ENCODE measurements around the gene SLC35G3.

GRCh38 chr17:35224436-35224835, 30.2 kb upstream of the SLC35G3 start:
- TF ChIP-seq CTCF (IDR thresholded peaks at IDR 0.05): no peak
- TF ChIP-seq FOSL2 (IDR thresholded peaks at IDR 0.05; ENCODE audit: borderline replicate concordance, low read depth): no peak
- no peak for TF ChIP-seq RAD21 (IDR thresholded peaks at IDR 0.05; ENCODE audit: low read length)
- no peak for TF ChIP-seq TAF1 (IDR thresholded peaks at IDR 0.05; ENCODE audit: borderline replicate concordance, low read depth, low read length)
- TF ChIP-seq EP300 (IDR thresholded peaks at IDR 0.05; ENCODE audit: borderline replicate concordance in 1 of 2, low read depth in 1 of 2, low read length in 1 of 2): no peak
- TF ChIP-seq MAX (IDR thresholded peaks at IDR 0.05; ENCODE audit: low read depth): no peak
- no peak for TF ChIP-seq POLR2AphosphoS5 (IDR thresholded peaks at IDR 0.05; ENCODE audit: low read depth, low read length)
- TF ChIP-seq GABPA (IDR thresholded peaks at IDR 0.05; ENCODE audit: low read depth): no peak
- TF ChIP-seq MXI1 (IDR thresholded peaks at IDR 0.05; ENCODE audit: low read depth, low read length): no peak
- no peak for TF ChIP-seq USF2 (IDR thresholded peaks at IDR 0.05; ENCODE audit: borderline replicate concordance, low read depth, low read length)
- TF ChIP-seq RFX5 (IDR thresholded peaks at IDR 0.05; ENCODE audit: low read length): no peak
- TF ChIP-seq ZBTB33 (IDR thresholded peaks at IDR 0.05; ENCODE audit: borderline replicate concordance, low read depth): no peak
- TF ChIP-seq MEF2A (IDR thresholded peaks at IDR 0.05; ENCODE audit: borderline replicate concordance, low read depth): no peak
- no peak for TF ChIP-seq EZH2phosphoT487 (IDR thresholded peaks at IDR 0.05; ENCODE audit: borderline replicate concordance, low read depth)
